Natural killer cell (primary cell): ENCODE data around the gene CDX1. TPM values are rescaled to one million over a fixed set of nuclear protein-coding genes. Genes with fewer than 3 reads are reported as not detected.

Experiments used
- ATAC-seq, 3 donors: fragments of 150-1000 bp in 2 of 3; fragments of 200-7000 bp in 1 of 3; cut with Tn5 transposase; 1 replicate in 1 of 3; 2 replicates in 2 of 3; pipeline ENCODE4 v1.10.0; 2021; ENCODE audit warnings: mild to moderate bottlenecking in 2 of 3, moderate library complexity in 2 of 3
- DNase-seq, 2 donors: peaks; one replicate each; pipeline versions ENCODE4 v3.0.0 to v3.0.0-alpha.2; 2013 to 2021; ENCODE audit warnings: mixed read lengths in 1 of 2
- H3K27ac ChIP-seq: one replicate; pipeline ENCODE4 v1.5.1; 2013; ENCODE audit warnings: mild to moderate bottlenecking, low read length
- H3K27me3 ChIP-seq: one replicate; pipeline ENCODE4 v1.6.1; 2013; ENCODE audit warnings: low read length; ENCODE audit not compliant: control insufficient read depth, insufficient read depth
- H3K36me3 ChIP-seq: one replicate; pipeline ENCODE4 v1.6.1; 2013; ENCODE audit warnings: low read length; ENCODE audit not compliant: control insufficient read depth, insufficient read depth
- H3K4me1 ChIP-seq: one replicate; pipeline ENCODE4 v1.6.1; 2013; ENCODE audit warnings: low read length; ENCODE audit not compliant: control insufficient read depth, insufficient read depth
- H3K4me3 ChIP-seq: one replicate; pipeline ENCODE4 v1.5.1; 2013; ENCODE audit warnings: low read length
- H3K9me3 ChIP-seq: one replicate; pipeline ENCODE4 v1.6.1; 2013; ENCODE audit warnings: low read length; ENCODE audit not compliant: control insufficient read depth, insufficient read depth
- H3K27ac Mint-ChIP-seq, 2 donors: one replicate each; pipeline ENCODE4 v1.8.0; 2022; ENCODE audit warnings: mild to moderate bottlenecking in 2 of 2, mixed read lengths in 2 of 2, moderate library complexity in 1 of 2
- H3K27me3 Mint-ChIP-seq, 2 donors: one replicate each; pipeline ENCODE4 v1.8.0; 2022; ENCODE audit warnings: low read depth in 2 of 2, mixed read lengths in 2 of 2
- H3K36me3 Mint-ChIP-seq: one replicate; pipeline ENCODE4 v1.8.0; 2022; ENCODE audit warnings: mixed read lengths
- H3K4me1 Mint-ChIP-seq, 2 donors: one replicate each; pipeline ENCODE4 v1.8.0; 2022; ENCODE audit warnings: mixed read lengths in 2 of 2
- H3K4me3 Mint-ChIP-seq: one replicate; pipeline ENCODE4 v1.8.0; 2022; ENCODE audit warnings: mild to moderate bottlenecking, moderate library complexity, mixed read lengths
- H3K9me3 Mint-ChIP-seq, 2 donors: one replicate each; pipeline ENCODE4 v1.8.0; 2022; ENCODE audit warnings: mixed read lengths in 2 of 2
- CTCF ChIP-seq: fragments of 200-600 bp; IDR thresholded peaks from one replicate; pipeline ENCODE4 v1.8.0; 2022; ENCODE audit warnings: antibody characterized with exemption
- WGBS: methylation state at CpG from one replicate; pipeline ENCODE4 v1.1.7; 2013; ENCODE audit warnings: missing lambda C conversion rate; ENCODE audit not compliant: insufficient coverage; 5-methylcytosine and 5-hydroxymethylcytosine counted together
- intact Hi-C: fragments of 100-400 bp; cut with micrococcal nuclease; formaldehyde crosslinking; loops from one replicate; pipeline ENCODE4 v1.14.2; 2022
- total RNA-seq, 4 donors: library from RNA; stranded (reverse); fragments of 120-200 nt in 1 of 4; gene quantifications; one replicate each; pipeline versions ENCODE4 v1.2.3 to v1.2.4, GENCODE V29; 2013 to 2022

Gene CDX1
- total RNA-seq, 3 donors from 2014 or later (not counting 1 experiment from before 2014, with no cell fraction given): not detected

GRCh38 chr5:150121448-150122157 is 45.0 kb upstream of the CDX1 start:
- 94% methylated on average over 14 of the region's 14 CpGs for WGBS
- no peak overlapping the region for H3K4me3 ChIP-seq
- Mint-ChIP-seq H3K4me1 (peaks cover 4 to 5% of the 10 kb centered on the region in 2 donors), H3K9me3 (no peaks in the 10 kb centered on the region), H3K27ac (no peak overlapping the region), H3K36me3 (no peaks in the 10 kb centered on the region), H3K4me3 (no peak overlapping the region), H3K27me3 (no peaks in the 10 kb centered on the region)
- intact Hi-C loops: no loop called here
- no peaks in the 10 kb centered on the region for H3K9me3 ChIP-seq
- no peak for TF ChIP-seq CTCF
- peaks cover 8% of the 10 kb centered on the region for H3K4me1 ChIP-seq
- no peaks in the 10 kb centered on the region for H3K27me3 ChIP-seq
- no peaks in the 10 kb centered on the region for H3K36me3 ChIP-seq
- ATAC-seq (no peak), DNase-seq (no peak)
- no peak overlapping the region for H3K27ac ChIP-seq

- WGBS: 59% methylated on average over 5 of the region's 5 CpGs
- no peaks in the 10 kb centered on the region for H3K36me3 Mint-ChIP-seq
- ATAC-seq: peak in 1 of 3 donors; percentile 54
These were observed 44.4 kb upstream of the CDX1 start for GRCh38 chr5:150122158-150122510.

GRCh38 chr5:150122536-150123481 is 43.8 kb upstream of the CDX1 start:
- H3K4me1 ChIP-seq: peaks cover 8% of the 10 kb centered on the region
- no peak overlapping the region for H3K27ac ChIP-seq
- H3K9me3 Mint-ChIP-seq: no peaks in the 10 kb centered on the region
- no peak overlapping the region for H3K4me3 Mint-ChIP-seq
- H3K27me3 Mint-ChIP-seq: peaks cover 0 to 1% of the 10 kb centered on the region in 2 donors
- WGBS: 89% methylated on average over 15 of the region's 15 CpGs
- no peak for TF ChIP-seq CTCF
- H3K36me3 ChIP-seq: no peaks in the 10 kb centered on the region
- intact Hi-C loops: no loop called here
- ATAC-seq (no peak), DNase-seq (no peak)
- H3K27me3 ChIP-seq: no peaks in the 10 kb centered on the region
- no peaks in the 10 kb centered on the region for H3K36me3 Mint-ChIP-seq
- no peak overlapping the region for H3K4me3 ChIP-seq
- peaks cover 4 to 7% of the 10 kb centered on the region in 2 donors for H3K4me1 Mint-ChIP-seq
- no peaks in the 10 kb centered on the region for H3K9me3 ChIP-seq
- H3K27ac Mint-ChIP-seq: no peak overlapping the region

More at GRCh38 chr5:150122158-150122510, 44.4 kb upstream of the CDX1 start:
- Mint-ChIP-seq H3K9me3 (no peaks in the 10 kb centered on the region), H3K27me3 (no peaks in the 10 kb centered on the region), H3K4me1 (peaks cover 4 to 5% of the 10 kb centered on the region in 2 donors), H3K4me3 (no peak overlapping the region), H3K27ac (no peak overlapping the region)
- H3K4me3 ChIP-seq: no peak overlapping the region
- no peak for TF ChIP-seq CTCF
- H3K27ac ChIP-seq: no peak overlapping the region
- no peaks in the 10 kb centered on the region for H3K27me3 ChIP-seq
- peaks cover 8% of the 10 kb centered on the region for H3K4me1 ChIP-seq
- DNase-seq: peak in 1 of 2 donors; percentile 20
- H3K36me3 ChIP-seq: no peaks in the 10 kb centered on the region
- no peaks in the 10 kb centered on the region for H3K9me3 ChIP-seq
- intact Hi-C loops: no loop called here
